KOPT-K1 (cell line): ENCODE data around the gene SMIM10.
"Not testable (repeated sequence)": the region's sequence is repeated elsewhere in the genome, so short reads cannot be mapped to it uniquely, and the experiment has no call there.

Experiments used
- H3K27ac ChIP-seq: fragments of 200-600 bp; sonication (generic); 2 replicates; pipeline ENCODE4 v1.5.1; 2016; ENCODE audit warnings: antibody characterized with exemption, mild to moderate bottlenecking, low read depth, low read length; ENCODE audit not compliant: poor library complexity, severe bottlenecking
- H3K36me3 ChIP-seq: fragments of 200-600 bp; sonication (generic); 2 replicates; pipeline ENCODE4 v1.5.1; 2017; ENCODE audit warnings: antibody characterized with exemption, mild to moderate bottlenecking, low read length, moderate library complexity; ENCODE audit not compliant: insufficient read depth
- H3K9me3 ChIP-seq: fragments of 200-600 bp; sonication (generic); 2 replicates; pipeline ENCODE4 v1.5.1; 2017; ENCODE audit warnings: antibody characterized with exemption, low read length, mild to moderate bottlenecking; ENCODE audit not compliant: insufficient read depth, poor library complexity, severe bottlenecking

SMIM10 gene

GRCh38 chrX:134999469-134999868, 8.7 kb downstream of the SMIM10 start:
- Histone ChIP-seq H3K36me3 (no peaks in the 10 kb centered on the region), H3K27ac (no peak overlapping the region), H3K9me3 (no peaks in the 10 kb centered on the region)

DNA sequence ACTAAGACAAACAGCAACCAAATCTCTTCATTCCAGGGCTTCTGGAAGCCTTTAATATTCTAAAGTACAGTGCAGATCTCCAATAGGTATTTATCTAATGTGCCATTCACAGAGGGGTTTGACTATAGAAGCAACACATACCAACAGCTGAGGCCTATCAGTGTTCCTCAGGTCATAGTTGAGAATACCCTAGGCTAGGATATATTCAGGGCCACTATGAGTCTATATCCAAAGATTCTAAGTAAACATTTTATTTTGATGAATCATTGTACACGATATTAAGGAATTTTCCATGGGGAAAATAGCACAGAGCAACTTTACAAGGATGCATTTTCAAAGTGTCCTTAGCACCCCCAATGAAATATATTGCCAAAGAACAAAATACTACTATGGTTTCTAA, 9.7 kb downstream of the SMIM10 start:
- no peaks in the 10 kb centered on the region for H3K9me3 ChIP-seq
- no peak overlapping the region for H3K27ac ChIP-seq
- H3K36me3 ChIP-seq: no peaks in the 10 kb centered on the region

DNA sequence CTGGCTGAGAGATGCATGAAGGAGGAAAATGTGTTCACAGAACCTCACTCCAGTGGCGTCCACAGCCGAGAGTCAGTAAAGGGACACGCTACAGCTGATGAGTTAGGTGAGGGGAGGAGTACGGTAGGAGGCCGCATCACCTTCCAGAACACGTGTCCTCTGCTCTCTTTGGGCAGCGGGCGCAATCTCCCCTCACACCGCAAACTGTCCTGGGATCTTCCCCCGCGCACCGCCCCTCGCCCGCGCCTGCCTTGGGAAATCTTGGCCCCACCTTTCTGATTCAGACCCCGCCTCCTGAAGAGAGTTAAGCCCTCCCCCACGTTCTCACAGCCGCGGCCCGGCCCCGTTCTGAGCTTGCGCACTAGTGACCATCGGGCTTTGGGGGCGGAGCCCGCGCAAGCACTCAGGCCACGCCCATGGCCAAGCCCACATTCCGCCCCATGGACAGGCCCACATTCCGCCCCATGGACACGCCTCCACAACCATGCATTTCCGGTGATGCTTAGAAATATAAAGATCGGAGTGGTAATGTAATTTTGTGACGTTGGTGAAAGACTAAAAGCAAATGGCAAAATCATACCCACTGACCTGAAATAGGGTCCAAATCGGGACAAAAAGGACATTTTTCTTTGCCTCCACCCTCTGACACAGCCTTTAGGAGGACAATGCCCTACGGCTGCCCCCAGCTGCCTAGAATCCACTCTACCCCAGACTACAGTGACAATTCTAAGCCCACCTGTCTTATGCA, 13.3 kb downstream of the SMIM10 start:
- H3K9me3 ChIP-seq: no peaks in the 10 kb centered on the region
- H3K27ac ChIP-seq: no peak overlapping the region
- H3K36me3 ChIP-seq: no peaks in the 10 kb centered on the region

DNA sequence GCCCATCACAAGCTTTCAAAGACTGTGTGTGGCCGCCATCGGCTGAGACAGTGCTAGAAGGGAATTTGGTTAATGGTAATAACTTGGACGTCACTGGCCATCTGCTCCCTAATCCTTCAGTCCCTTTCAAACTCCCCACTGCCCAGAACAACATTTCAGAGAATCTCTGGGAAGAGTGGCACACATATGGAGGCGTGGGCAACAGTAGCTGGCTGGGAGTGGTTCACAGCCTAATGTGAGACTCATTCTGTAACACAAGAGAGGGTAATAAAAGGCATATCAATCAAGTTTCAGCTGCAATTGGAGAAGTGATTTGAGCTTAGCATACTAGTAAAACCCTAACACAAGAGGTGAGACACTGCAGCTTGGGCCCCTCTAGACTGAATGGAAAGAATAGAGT, 15.4 kb downstream of the SMIM10 start:
- Histone ChIP-seq H3K27ac (no peak overlapping the region), H3K36me3 (no peaks in the 10 kb centered on the region), H3K9me3 (no peaks in the 10 kb centered on the region)

DNA sequence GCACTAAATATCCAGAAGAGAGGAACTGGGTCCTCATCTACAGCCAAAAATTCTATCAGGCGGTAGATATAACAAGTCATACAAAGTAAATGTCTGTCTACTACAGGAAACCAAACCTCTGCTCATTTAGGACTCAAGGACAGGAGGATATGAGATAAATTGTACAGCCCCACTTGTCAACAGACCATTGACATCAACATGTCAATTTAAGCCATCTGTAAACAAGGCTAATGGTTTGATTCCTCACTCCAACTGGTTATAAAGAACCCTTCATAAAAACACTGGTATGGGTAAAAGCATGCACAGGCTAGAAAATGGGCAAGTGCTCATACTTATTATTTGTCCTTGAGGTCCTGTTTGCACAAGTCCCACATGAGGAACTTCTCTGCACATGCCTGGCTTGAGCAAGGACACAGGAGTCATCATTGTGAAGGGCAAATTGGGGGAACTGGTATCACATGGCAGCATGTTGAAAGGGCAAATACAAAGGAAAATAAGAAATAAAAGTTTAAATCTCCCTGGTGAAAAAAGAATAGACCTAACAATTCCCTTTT, 18.3 kb downstream of the SMIM10 start:
- Histone ChIP-seq H3K36me3 (no peaks in the 10 kb centered on the region), H3K9me3 (no peaks in the 10 kb centered on the region), H3K27ac (no peak overlapping the region)

- Histone ChIP-seq H3K36me3 (no peaks in the 10 kb centered on the region), H3K9me3 (no peaks in the 10 kb centered on the region), H3K27ac (no peak overlapping the region)
Observed at GRCh38 chrX:135009838-135010237, 19.0 kb downstream of the SMIM10 start.

DNA sequence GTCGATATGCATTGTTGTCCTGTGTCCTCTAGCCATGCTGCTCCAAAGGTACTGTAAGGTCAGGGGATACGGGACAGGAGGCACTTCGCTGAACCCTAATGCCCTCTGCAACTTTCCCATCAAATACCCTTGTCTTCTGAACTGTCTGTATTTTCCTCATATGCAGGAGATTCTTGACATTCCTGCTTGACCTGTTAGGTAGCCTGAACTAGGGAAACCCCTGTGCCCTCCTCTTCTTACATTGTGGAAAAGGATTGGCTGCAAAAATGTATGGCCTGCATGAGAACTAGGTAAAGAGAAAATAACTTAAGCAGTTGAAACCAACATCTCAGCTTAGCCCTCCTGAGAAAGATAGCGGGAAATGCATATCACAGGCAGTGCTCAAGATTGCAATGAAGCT, 20.1 kb downstream of the SMIM10 start:
- H3K27ac ChIP-seq: no peak overlapping the region
- no peaks in the 10 kb centered on the region for H3K9me3 ChIP-seq
- no peaks in the 10 kb centered on the region for H3K36me3 ChIP-seq

DNA sequence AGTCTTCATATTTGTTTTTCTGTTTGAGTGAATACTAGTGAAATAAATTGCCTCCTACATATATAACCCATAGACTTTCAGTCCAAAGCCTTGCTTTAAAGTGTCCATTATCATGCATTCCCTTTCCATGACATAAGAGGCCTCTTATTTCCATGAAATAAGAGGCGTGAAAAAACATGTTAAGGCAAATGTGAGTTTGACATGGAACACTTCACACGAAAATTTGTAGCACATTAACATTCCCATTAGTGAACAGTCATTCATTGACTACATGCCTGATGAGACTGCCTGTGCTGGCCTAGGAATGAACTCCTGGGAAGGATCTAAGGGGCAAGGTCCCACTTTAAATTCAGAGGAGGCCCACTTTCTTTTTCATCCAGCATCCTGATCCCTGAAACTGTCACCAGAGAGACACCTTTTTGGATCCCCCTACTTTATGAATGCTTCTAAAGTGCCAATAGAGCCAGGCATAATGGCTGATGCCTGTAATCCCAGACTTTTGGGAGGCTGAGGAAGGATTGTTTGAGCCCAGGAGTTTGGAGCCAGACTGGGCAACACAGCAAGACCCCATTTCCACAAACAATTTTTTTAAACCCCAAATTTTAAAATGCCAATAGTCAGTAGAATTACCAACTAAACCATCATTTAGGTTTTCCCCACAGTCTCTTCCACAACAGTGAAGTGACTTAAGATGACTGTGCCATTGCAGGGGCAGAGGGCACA, 24.9 kb downstream of the SMIM10 start:
- Histone ChIP-seq H3K36me3 (no peaks in the 10 kb centered on the region), H3K9me3 (no peaks in the 10 kb centered on the region), H3K27ac (no peak overlapping the region)

GRCh38 chrX:135019890-135020289, 29.1 kb downstream of the SMIM10 start:
- H3K36me3 ChIP-seq, H3K27ac ChIP-seq, H3K9me3 ChIP-seq: not testable (repeated sequence)

DNA sequence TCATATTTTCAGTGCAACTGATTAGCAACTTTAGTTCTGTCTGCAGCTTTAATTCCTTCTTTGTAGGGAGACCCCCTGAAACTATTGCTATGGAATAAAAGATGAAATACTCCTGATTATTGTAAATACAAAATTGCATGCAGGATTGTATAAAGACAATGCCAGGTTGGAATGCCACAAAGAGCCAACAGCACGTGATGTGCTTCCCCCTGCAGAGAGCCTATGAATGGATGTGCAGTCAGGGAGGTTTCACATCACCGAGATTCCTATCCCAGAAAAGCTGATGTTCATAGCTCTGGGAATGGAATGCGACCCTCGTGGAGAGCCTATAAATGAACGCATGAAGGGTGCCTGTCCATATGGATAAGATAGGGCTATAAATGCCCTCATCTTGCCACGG, 33.0 kb downstream of the SMIM10 start:
- H3K36me3 ChIP-seq, H3K9me3 ChIP-seq, H3K27ac ChIP-seq: not testable (repeated sequence)

DNA sequence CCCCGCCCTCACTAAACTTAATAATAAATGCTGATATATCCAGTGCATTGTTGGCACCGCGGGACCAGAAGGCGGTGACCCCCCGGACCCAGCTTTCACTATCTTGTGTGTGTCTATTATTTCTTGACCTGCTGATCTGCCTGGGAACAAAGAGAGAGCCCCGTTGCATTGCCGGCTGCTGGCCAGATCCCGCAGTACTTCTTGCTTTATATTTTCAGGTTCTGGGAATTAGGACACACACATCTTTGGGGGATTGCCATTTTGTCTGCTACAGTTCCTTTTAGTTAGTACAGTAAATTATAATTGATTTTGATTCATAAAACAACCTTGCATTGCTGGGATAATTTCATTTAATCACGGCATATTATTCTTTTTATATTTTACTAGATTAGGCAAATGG, 33.7 kb downstream of the SMIM10 start:
- no peaks in the 10 kb centered on the region for H3K9me3 ChIP-seq
- no peak overlapping the region for H3K27ac ChIP-seq
- no peaks in the 10 kb centered on the region for H3K36me3 ChIP-seq

GRCh38 chrX:135030207-135030963, 39.6 kb downstream of the SMIM10 start:
- H3K27ac ChIP-seq, H3K36me3 ChIP-seq, H3K9me3 ChIP-seq: not testable (repeated sequence)

DNA sequence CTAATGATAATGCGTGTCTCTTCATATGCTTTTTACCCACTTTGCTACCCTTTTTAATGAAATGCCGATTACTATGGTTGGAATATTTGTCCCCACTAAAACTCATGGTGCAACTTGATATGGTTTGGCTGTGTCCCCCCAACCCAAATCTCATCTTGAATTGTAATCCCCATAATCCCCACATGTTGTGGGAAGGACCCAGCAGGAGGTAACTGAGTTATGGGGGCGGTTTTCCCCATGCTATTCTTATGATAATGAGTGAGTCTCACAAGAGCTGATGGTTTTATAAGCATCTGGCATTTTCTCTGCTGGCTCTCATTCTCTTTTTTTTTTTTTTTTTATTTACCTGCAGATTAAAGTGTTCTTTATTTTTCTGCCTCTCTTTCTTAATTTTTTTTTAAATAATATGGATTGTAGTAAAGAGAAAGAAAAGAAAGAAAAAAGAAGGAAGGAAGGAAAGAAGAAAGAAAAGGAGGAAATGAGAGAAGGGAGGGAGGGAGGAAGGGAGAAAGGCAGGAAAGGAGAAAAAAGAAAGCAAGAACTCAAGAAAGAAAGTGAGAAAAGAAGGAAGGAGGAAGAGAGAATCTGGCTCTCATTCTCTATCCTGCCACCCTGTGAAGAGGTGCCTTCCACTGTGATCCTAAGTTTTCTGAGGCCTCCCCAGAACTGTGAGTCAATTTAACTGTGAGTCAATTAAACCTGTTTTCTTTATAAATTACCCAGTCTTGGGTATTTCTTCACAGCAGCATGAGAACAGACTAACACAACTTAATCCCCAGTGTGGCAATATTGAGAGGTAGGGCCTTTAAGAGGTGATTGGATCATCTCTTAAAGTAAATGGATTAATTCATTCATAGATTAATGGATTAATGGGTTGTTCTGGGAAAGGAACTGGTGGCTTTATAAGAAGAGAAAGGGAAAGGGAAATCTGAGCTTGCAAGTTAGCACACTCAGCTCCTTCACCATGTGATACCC, 50.6 kb downstream of the SMIM10 start:
- not testable (repeated sequence) for H3K9me3 ChIP-seq, H3K36me3 ChIP-seq, H3K27ac ChIP-seq
